G401.6 (cell line): ENCODE data around the gene IL11RA.

ENCODE experiments used
- FAIRE-seq: peaks from 2 replicates; lab custom pipeline; 2012; peaks lifted over from hg19 to GRCh38; lab: Jason Lieb, UNC

Gene IL11RA

DNA sequence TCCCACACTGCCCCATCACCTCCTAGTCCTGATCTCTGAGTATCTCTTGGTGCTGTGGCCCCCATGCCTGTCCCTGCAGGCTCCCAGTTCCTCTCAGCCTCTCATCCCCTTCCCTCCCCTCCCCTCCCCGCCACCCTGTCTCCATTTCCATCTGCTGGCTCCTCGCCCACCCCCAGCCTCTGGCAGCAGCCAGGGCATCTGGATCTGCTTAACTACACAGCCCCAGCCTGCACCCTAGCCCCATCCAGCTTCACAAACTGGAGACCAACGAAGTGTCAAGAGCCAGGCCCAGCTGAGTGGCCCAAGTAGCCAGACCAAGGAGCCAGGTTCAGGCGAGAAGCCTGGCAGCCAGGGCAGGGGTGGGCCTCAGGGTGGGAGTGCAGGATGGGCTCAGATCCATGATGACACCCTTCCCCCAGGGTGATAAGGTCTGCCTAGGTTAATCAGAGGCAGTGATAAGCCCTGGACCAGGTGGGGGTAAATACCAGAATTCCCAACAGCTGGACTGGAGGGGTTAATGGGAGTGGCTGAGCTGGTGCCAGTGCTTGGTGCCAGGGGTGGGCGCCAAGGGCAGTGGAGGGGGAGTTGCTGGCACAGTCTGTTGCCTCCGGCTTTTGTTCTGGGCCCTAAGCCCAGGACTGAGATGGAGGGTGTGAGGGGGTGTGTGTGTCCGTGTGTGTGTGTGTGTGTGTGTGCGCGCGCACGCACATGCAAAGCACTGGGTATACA is 2.5 kb downstream of the IL11RA start:
- no peak for FAIRE-seq

DNA sequence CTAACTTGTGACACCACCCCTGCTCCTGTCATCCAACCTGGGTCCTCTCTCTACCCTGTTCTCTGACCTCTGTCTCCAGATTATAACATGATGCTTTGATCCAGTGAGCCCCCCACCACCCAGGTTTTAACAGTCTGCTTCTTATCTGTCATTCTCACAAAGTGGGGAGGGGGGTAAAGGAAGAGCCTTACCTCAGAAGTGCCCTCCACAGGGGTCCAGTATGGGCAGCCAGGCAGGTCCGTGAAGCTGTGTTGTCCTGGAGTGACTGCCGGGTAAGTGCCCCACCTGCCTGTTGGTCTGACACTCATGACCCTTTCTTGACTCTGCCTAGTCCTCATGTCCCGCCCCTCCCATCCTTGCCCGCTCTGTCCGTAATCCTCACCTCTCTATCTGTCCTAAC is 3.4 kb downstream of the IL11RA start:
- FAIRE-seq, result no peak

DNA sequence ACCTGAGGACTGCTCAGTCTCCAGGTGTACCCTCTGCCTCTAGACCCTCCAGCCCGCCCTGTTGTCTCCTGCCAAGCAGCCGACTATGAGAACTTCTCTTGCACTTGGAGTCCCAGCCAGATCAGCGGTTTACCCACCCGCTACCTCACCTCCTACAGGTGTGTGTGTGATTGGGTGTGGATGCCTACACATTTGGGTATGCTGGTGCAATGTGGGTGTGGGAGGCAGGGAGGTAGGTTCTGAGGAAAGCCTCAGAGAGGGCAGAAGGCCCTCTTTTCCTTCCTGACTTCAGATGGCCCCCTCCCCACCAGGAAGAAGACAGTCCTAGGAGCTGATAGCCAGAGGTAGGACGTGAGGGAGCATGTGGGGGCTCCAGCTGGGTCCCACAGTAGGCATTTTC is 5.0 kb downstream of the IL11RA start:
- no peak for FAIRE-seq

DNA sequence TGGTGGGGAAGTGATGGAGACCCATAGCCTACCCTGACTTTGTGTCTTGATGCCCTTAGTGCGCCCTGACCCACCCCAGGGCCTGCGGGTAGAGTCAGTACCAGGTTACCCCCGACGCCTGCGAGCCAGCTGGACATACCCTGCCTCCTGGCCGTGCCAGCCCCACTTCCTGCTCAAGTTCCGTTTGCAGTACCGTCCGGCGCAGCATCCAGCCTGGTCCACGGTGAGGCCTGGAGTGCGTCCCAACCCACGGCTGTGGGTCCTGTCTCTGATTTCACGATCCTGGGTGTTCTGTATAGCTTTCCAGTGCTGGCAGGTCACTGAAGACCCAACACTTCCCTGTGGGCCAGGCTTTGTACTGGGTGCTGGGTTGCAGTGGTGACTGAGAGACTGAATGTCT is 6.5 kb downstream of the IL11RA start:
- no peak for FAIRE-seq

DNA sequence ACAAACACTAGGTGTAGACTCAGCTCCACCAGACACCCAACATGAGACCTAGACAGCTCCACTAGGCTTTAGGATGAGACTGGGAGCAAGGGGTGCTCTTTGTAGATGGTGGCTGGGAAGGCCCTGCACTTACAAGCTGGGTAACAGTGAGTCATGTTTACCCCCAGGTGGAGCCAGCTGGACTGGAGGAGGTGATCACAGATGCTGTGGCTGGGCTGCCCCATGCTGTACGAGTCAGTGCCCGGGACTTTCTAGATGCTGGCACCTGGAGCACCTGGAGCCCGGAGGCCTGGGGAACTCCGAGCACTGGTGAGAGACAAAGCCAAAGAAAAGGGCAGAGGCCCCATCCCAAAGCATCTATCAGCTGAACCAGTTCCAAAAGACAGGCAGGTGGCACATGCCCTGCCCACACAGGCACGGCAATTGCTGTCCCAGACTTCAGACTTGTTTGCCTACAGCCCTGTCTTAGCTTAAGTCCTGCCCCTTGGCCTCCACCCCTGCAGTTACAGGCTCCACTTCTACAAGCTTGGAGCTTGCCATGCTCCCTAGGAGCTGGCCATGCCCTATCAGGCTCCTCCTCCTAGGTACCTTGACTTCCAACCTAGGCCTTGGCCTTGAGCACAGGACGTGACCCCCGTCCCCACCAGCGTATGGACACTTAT is 7.7 kb downstream of the IL11RA start:
- no peak for FAIRE-seq

DNA sequence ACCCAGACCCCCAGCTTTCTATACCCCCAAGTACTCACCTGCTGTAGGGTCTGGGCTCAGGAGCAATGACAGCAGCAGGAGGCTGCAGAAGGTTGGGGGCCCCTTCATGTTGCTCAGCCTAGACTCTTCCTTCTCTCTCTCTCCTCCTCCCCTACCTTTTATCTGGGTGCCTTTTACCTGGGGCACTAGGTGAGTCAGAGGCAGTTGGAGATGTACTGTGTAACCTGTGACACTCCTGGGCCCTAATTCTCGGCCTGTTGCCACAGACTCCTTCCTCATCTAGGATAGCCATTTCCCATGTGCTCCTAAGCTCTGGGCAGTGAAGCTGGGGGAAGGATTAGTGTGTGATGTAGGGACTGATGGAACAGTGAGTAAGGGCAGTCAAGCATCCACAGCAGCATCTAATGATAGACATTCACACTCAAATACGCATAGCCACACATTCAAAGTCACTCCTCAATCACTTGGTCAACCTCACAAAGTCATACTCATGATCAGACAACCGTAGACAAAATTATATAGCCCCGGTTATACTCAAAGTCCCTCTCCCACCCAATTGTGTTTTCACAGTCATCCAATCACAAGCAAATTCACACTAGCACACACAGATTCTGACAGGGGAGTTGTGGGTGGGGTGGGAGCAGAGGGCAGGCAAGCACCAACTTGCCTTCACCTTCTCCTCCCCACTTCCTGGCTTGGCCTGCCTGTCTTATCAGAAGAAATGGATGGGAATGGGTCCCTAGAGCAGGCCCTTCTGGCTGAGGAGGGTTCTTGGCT is 10.7 kb downstream of the IL11RA start, which contains the start of gene CCL27:
Gene CCL27, minus strand, starts transcription at position 132 of the 777 bp plus-strand sequence. Its CDS starts 24 bp downstream, at position 108.
- FAIRE-seq, result no peak

DNA sequence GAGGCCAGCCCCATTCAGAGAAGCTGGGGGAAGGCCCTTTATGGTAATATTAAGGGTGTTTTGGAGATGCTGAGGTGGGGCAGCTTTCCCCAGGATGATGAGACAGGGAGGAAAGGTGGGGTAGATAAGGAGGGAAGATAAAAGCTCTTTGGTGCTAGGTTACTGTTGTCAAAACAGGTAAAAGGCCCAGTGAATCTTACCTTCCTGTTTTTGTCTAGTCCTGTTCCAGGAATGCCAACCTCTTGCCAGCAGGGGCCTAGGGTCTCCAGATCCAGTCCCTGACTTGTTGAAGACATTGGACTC is 11.3 kb downstream of the IL11RA start:
- FAIRE-seq, result no peak

DNA sequence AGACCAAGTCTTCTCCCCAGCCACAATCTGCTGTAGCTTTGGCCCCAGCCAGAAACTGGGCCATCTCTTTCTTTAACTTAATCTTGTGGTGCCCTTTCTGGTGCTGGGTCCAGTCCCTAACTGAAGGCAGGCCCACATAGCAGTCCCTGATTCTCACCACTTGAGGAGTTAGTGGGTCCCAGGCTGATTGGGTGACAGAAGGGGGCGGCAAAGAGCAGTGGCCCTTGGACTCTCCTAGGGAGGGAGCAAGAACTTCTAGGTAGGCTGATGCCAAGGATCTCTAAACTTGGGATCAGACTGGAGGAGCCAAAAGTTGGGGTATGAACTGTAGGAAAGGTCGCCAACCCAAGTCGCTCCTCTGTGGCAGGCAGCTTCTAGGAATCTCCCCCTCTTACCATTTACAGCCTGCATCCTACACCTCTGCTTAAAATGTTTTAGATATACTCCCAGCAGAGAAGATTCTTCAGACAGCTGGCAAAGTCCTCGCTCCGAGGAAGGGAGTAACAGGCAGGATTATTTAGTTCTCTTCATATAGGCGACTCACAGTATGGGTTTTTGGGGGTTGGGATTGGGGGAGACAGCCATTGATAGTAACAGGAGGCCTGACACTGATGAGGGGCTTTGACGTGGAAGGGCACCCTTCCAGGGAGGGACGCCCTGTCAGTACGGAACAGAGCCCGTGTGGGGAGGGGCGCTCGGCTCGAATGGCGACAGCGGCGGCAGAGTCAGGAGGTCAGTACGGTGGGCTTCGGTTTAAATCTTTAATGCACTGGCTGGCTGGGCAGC is 12.5 kb downstream of the IL11RA start:
- peak; percentile 59 for FAIRE-seq

DNA sequence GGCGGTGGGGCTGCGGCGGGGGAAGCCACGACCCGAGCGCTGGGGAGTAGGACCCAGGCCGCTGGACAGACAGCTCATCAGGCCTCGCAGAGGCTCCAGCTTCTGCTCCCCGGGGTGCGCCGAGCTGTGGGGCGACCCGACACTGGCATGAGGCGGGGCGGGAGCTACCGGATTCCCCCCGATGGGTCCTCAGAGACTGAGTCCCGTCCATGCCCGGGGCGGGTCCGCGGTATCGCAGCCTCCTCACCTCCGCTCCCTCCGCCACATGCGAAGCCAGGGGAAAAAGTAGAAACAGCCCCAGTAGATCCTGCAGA is 13.0 kb downstream of the IL11RA start:
- FAIRE-seq, result no peak

DNA sequence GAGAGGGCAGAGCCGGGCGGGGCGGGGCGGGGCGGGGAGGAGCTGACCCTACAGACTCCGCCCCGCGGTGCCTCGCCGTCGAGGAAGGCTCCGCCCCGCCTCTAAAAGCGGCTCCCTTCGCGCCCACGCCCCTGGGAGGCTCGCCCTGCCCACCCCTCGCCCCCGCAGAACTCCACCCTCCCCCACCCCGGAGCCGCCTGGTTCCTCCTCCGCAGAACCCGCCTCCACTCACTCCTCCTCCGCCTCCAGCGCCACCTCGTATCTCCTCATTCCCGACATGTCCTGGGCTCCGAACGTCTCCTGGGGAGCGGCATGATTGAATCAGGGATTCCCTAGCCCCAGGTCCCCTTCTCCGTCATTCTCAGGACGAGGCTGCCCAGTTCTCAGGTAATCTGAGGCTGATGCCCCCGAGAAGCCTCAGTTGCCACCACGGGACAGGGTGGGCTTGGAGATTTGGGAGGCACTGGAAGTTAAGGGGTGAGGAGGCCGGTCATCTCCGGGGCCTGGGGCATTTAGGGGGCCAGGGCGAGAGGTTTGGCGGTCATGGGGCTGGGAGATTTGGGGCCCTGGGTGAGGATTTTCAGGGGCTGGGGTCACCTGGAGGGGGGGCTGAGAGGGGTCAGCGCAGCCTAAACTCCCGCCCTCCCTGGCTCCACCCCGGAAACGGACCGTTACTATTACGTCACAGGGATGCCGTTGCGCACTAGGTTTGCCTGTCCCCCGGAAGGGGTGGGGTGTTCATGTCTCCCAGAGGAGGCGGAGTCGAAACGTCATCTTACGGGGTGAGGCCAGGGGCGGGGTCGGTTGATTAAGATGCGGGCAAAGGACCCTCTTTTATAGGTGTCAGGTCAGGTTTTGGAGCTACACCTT is 13.6 kb downstream of the IL11RA start:
- no peak for FAIRE-seq

DNA sequence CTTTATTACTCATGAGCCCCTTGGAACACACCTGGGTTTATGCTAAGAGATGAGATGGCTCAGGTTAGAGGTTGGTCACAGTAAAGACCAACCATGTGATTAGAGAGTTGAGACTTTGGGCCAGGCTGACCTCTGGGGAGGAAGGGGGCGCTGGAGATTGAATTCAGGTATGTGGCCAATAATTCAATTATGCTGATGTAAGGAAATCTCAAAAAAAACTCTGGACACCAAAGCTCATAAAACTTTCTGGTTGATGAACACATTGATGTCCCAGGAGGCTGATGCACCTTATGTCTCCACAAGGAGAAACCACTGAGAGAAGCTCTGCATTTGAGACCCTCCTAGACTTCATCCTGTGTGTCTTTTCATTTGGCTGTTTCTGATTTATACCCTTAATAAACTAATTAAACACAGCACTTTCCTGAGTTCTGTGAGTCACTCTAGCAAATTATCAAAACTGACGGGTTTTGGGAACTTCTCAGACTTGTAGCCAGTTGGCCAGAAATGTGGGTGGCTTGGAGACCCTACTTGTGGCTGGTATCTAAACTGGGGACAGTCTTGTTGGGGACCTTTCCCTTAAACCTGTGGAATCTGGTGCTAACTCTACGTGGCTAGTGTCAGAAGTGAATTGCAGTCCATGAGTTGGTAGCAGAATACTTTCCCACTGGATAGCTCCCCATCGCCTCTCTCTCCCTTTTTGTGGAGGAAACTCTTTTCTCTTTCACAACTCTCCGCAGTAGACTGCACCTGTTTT is 18.0 kb downstream of the IL11RA start:
- FAIRE-seq, result no peak

DNA sequence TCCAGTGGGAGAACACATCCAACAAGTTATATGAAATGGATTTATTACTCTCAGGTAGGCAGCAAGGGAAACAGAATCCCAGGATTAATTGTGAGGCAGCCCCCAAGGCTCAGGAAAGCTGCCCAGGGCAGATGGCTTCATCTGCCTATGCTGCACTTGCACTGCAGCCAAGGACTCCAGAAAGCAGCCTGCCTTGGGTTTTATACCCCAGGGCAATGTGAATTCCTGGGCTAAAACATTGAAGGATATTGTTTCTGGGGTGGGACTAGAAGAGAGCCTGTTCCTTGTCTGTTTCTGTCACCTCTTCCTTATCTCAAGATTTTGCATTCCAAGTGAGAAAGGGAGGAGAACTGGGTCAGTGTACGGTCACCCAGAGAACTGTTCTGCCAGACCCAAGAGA is 19.3 kb downstream of the IL11RA start:
- no peak for FAIRE-seq

DNA sequence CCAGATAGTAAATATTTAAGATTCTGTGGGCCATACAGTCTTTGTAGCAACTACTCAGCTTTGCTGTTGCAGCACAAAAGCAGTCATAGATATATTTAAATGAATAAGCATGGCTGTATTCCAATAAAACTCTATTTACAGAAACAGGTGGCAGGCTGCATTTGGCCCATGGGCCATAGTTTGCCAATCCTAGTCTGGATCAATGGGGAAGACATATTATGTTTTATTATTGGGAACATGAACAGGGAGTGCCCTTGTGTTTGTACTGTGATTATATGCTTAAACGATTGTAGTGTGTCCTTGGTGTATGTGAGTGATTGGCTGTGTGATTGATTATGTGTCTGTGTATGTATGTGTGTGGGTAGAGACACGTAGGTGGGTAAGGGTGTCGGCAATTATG is 22.5 kb downstream of the IL11RA start:
- no peak for FAIRE-seq

DNA sequence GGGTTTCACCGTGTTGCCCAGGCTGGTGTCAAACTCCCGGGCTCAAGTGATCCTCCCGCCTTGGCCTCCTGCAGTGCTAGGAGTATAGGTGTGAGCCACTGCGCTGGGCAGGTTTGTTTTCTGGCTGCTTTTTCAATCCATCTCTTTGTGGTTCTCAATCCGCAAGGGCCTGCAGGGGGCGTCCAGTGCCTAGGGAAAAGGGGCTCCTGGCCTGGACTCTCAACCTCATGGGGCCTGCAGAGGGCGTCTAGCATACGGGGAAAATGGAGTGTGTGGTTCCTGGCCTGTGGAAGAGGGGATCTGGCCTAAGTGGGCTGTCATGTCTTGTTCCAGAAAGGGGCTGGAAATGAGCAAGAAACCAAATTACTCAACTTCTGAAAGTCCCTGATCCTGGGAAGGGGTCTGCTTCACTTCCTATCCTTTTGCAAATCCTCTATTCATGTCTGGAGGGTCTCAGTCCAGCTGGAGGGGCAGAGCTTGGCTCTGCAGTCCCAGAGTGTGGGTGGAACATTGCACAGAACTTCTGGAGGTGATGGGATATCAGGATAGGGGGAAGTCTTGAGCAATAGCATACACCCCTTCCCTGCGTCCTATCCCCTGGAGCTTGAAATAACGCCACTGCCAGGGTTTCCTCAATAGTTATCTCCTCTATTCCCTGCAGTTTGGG is 23.2 kb downstream of the IL11RA start:
- FAIRE-seq, result peak; percentile 82

DNA sequence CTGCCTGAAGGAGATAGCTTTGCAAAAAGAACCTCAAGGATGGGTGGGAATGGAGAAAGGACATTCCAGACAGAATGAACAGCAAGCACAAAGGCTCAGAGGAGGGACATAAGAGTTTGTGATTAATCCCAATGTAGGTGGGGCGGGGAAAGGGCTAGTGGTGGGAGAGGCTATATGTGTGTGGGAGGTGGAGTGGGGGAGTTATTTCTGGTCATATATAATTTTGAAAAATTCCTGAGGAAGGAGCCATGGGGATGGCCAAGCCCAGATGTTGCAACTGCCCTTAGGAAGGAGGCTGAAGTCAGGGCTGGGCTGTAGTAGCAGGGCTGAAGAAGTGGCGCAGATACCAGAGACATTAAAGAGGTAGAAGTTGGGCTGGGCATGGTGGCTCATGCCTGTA is 23.9 kb downstream of the IL11RA start:
- no peak for FAIRE-seq

DNA sequence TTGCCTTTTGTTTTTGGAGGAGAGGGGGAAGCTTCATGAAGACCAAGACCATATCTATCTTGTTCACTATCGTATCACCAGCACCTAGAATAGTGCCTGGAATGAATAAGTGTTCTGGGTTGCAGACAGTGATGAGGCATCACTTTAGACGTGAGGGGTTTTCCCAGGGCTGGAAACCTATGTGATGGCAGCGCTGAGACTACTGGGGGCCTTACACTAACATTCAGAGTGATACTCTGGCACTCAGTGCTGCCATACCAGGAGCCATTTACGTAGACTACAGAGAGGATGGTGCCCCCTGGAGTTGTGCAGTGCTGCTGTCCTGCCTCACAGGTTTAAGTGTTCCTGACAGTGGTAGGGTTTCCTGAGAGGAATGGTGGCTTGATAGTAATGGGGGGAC is 32.2 kb downstream of the IL11RA start:
- no peak for FAIRE-seq

DNA sequence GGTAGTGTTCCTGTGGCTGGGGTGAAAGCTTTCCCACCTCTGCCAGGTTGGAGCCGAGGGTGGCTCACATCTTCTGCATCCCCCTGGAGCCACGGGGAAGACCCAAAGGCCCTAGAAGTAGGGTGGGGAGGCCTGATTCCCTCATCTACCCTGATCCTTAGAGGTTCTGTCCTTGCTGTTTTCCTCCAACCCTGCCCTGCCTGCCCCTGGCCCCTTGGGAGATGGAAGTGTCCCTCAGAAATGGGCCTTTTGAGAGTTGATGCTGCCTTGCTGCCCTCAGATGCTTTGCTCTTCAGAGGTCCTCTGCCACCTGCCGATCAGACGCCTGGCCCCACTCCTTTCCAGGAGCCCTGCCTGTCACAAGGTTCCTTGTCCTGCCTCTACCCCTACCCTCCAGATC is 32.8 kb downstream of the IL11RA start:
- no peak for FAIRE-seq

DNA sequence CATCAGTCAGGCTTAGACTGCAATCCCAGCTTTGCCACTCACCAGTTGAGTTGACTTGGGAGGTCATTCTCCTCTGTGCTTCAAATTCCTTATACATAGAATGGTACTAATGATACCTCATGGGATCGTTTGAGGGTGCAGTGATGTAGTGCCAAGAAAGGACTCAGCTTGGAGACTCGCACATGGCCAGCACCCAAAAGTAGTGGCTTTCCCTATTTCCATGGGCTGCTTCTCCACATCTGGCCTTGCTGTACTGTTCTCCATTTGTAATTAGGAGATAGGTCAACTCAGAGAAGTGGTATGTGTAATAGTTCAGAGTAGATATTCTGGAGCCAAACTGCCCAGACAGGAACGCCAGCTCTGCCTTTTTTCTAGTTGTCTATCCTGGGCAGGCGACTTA is 33.6 kb downstream of the IL11RA start:
- FAIRE-seq, result no peak

DNA sequence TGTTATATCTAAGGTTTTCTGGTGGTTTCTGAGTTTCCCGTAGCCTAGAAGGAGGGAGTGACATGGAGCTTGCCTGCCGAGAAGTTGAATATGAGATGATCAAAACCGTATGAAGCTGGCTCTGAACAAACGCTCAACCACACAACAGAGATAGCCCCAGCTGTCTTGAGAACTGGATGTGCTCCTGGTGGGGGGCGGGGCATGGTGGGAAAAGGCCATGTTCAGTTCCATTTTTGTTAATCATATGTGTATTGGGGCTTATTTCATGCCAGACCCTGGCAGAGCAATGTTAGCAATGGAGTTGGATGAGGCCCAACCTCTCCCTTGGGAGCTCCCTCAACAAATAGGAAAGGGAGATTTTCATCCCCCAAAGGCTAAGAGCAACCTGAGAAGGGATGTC is 34.2 kb downstream of the IL11RA start:
- no peak for FAIRE-seq

DNA sequence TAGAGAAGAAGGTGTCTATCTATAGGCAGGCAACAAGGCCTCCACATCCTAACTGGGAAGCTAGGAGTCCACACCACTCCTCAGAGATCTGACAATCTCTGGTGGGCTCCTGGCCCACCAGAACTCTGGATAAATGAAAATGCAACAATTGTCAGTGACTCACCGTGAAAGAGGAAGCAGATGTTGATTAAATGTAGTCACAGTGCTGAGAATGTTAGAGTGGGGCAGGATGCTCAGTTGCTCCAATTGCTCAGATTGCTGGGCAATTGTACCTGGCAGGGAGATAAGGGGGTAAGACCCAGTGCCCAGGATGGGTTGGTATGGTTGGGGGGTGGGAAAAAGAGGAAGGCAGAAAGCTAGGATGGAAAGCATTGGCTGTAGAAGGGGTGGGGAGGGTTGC is 34.7 kb downstream of the IL11RA start:
- FAIRE-seq, result no peak
